Stimulated activated CD8-positive, alpha-beta memory T cell treated with anti-CD3 and anti-CD28 coated beads, Interleukin-7, amount 100 ng/mL, for 24 hours (primary cell): ENCODE data around the gene RERE.

Experiments
- DNase-seq: peaks from one replicate; pipeline ENCODE4 v3.0.0-alpha.2; 2020; ENCODE audit warnings: low read depth

Gene RERE

DNA sequence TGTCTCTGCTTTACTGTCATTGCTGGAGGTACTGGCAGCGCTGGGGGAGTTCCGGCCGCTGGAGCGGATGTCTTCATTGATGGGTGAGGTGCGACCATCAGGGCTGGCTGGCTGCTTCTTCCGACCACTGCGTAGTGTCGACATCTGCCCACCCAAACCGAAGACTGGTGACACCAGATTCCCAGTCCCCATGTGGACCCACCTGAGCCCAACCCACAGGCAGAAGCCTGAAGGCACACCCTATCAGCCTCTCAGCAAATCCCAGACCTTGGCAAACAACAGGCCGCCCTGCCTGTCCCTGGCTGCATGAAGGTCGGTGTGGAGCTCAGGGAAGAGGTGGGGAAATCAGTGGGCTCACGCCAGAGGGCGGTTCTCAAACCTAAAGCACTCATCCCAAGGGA, 454.7 kb downstream of the RERE start:
- DNase-seq, result no peak

DNA sequence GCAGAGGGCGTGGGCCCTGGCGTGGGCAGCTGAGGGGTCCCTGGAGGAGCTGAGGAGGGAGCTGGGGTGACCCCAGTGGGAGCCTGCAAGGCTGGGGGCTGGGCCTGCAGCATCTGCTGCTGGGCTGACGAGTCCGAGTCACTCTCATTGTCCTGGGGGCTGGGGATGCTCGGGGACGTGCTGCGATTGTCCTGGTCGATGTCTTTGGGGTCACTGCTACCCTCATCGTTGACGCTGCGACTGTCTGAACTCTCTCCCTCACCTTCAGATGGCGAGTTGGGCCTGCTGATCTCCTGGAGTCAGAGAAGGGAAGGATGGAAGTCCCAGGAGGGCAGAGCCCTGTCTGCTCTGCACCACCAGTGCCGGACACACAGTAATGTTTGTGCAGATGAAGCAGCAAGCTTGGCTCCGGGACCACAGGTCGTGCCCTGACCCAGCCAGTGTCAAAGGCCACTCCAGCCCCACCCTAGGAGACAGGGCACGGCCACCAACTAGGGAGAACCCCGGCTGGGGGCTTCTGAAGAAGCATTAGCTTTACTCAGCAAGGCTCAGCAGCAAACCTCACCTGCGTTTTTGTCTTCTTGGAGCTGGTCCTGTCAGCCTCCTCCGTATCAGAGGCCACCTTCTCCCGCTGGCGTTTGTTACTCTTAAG, 456.1 kb downstream of the RERE start:
- no peak for DNase-seq

DNA sequence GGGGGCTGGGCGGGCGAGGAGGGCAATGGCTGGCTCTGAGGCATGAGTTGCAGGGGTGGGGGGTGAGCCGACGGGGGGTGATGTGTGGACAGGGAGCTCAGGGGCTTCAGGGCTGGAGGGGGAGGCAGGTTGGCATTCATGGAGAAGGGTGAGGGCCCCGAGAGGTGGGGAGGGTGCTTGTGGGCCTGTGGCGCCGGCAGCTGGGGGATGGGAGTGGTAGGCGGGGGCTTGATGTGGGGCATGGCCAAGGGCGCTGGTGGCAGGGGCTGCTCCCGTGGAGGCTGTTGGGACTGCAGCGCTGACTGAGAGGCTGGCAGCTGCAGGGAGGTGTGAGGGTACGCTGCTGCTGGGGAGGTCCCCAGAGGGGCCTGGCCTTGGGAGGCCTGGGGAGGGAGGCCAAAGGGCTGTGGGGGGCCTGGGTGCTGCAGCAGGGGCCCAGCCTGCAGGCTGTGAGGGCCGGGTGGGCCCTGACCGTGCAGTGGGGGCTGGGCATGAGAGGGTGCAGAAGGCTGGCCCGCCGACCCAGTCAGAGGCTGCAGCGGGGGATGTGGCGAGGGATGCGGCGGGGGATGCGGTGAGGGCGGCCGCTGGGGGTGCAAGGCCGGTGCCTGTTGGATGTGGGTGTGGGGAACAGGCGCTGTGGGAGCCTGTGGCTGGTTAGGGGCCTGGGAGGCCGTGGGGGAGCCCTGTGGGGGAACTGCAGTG, 456.8 kb downstream of the RERE start:
- no peak for DNase-seq

DNA sequence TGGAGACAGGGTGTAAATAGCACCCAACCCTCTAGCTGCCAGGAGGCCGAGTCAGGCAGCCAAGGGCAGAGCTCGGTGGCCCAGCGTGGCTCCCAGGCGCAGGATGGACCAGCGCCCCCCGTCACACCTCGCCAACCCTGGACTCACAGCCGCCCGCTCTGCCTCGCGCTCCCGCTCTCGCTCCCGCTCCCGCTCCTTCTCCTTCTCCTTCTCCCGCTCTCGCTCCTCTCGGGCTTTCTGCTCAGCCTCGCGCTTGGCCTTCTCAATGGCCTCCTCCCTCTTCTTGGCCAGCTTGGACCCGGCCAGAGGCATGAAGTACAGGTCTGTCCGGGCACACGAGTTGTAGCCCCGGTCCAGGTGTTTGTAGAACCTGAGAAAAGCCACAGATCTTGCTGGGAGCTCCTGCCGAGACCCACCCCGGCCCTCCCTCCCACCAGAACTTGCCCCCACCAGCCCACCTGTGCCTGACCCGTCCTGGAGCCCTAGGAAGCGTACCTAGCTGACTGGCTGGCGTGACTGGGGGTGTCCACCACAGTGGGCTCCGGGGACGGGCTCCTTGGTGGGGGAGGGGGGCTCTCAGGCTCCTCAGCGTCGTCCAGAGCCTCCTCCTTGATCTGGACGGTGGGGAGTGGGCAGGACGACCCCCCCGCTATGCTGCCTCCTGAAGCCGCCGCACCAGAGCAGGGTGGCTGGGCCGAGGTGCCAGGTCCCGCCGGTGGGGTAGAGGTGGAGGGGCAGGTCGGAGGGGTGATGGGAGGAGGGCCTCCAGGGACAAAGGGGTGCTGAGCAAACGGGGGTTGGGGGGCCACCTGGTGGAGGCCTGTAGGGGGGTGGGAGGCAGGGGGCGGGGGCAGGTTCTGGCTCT, 457.6 kb downstream of the RERE start:
- no peak for DNase-seq

DNA sequence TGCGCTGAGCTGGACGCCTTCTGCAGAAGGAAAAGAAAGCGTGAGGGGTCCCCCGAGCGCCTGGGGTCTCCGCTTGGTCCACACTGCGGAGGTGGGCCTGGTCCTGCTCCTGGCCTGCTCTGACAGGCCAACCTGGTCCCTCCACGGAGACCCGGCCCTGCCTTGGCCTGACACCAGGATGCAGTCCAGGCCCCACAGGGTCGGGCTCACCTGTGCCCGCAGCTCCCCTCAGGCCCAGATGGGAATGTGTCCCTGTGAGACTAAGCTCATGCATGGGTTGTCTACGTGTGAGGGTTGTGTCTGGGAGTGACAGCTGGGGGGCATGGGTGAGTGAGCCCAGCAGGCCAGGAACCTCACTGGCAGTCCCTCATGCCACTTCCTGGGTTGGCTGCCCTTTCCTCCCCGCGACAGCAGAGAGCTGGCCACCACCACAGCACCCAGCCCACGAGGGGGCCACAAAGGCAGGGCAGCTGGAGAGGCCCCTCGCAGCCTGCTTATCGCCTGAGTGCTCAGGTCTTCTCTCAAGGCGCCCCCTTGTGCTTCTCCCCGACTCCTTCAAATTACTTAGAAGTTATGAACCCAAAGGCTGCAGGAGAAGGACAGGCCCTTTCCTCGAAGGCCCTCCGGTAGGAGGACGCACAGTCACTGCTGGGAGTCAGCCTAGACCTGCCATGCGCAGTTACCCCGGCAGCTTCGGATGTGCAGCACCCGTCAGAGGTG, 458.4 kb downstream of the RERE start:
- no peak for DNase-seq

DNA sequence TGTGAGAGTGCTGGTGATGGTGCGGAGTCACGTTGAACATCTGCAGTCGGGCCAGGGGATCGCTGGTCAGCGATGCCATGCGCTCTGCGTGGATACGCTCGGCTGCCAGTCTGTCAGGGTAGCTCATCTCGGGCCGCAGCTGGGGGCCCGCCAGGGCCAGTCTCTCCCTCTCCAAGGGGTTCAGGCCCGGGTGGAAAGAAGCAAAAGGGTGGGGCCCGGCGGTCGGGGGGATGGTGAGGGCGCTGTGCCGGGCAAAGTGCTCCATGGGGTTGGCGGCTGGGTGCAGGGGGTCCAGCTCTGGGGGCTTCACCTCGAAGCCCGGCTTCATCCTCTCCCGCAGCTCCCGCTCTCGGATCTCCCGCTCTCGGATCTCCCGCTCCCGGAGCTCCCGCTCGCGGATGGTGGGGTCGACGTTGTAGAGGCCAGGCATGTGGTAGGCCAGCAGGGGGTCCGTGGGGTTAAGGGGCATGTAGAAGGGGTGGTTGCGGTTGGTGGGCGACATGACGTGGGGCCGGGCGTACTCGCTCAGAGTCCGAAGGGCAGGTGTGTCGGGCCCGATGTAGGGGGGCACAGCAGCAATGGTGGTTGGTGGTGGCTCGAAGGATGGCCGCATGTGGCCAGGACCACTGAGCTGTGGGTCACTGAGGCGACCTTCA, 459.1 kb downstream of the RERE start:
- no peak for DNase-seq

DNA sequence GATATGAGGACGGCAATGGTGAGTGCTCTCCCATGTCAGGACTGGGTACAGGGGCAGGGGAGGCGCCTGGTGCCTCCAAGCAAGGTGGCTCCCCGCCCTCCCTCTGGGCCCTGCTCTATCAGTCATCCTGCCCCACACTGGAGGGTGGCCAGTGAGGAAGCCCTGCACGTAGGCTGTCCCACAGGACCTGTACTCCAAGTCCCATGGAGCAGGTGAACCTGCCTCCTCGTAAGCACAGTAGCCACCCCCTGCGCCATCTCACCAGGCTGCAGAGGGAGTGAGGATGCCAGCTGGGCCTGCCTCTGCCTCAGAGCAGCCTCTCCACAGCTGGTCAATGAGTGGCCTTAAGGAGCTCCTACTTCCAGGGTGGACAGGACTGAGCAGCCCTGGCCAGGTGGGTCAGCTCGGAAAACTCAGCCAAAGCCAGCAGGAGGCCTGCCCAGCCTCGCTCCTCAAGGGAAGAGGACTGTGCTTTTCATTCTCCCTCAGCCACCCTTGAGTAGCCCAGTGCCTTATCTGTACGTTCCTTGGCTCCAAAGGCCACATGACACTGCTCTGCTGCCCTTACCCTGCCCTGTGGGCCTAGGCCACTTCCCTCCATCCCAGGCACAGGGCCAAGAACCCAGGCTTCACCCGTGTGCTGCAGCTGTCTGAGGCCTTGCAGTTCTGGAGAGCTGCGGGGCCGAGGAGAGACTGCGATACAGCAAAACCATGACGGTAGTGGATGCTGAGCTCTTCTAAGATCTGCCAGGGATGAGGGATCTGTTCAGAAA, 459.9 kb downstream of the RERE start:
- DNase-seq, result no peak

DNA sequence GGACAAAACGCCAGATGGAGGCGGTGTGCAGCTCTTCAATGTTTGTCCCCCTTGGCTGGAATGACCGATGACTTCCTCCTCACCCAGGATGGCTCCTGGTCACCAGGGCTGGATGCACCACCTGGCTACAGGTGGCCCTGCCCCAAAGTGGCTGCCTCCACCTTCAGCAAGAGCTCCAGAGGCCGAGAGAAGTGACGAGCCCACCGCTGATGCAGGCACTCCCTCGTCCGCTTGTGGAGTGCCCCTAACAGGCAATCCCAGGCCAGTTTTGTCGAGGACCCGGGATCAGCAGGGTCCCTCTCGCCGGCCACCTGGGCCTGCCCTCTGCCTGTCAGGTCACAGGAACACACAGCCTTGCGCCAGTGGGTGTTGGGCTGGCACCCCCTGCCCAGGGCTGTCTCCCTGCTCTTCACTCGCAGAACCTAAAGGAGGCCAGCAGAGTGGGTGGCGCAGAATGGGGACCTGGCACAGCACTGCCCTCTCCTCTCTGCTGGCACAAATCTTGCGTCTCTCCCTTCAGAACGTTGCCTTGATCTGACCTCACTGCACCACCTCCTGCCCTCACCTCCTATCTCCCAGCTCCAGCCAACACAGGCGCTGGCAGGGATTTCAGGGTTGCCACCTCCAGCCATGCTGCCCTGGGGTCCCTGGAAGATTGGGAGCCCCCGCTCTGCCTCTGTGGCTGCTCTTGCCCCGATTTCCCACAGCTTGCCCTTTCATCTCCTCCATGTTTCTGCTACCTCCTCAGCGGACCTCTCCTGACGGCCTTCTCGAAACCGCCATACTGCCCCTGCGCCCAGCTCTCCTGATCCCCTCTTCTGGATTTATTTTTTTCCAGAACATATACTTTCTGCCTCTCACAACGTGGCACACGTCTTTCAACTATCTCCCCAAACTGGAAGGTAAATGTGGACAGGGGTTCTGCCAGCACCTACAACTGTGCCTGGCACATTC, 460.9 kb downstream of the RERE start:
- DNase-seq, result no peak

DNA sequence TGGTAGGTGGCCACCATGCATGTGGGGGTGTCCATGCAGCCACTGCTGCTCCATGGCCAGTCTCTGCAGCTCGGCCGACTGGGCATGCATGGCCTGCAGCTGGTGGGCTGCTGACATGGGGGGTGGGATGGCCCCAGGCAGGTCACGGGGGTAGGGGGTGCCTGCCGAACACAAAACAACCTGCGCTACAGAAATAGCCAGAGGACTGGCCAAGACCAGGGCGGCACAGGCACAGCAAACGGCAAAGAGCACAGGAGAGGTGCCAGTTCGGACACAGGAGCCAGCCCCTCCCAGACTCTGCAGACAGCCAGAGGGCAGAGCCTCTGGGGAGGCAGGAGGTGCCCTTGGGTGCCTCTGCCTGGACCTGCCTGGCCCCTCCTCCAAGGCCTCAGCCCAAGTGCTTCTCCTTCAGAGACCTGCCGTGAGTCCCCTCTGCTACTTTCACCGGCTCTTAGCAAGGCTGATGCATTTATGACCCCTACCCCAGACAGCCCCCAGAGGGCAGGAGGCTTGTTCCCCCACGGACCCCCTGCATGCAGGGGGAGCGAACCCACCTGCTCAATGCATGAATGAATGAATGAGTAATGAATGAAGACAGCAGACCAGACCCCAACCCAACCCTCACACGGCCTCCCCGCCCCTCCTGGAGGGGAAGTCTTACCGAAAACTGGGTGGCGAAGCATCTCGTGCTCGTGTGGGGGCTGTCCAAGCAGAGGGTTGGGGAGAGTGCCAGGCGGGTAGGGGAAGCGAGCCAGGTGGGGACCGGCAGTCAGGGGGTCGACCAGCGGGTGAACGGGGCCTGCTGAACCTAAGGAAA, 461.8 kb downstream of the RERE start:
- no peak for DNase-seq

DNA sequence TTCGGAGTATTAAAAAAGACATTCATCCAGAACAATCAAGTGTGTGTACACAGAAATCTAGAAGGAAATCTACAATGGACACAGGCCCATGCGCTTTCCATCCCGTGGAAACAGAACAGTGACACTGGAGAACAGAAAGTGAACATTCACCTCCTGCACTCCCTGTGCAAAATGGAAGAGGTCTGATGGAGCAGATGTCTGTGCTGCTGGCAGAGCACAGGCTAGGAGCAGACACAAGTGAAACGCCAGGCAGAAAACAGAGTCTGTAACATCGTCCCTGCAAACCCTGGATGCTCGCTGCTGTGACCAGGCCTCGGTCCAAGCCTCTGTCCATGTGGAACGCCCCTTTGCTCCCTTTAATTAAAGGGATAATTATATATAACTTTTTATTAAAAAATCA, 463.4 kb downstream of the RERE start:
- no peak for DNase-seq

DNA sequence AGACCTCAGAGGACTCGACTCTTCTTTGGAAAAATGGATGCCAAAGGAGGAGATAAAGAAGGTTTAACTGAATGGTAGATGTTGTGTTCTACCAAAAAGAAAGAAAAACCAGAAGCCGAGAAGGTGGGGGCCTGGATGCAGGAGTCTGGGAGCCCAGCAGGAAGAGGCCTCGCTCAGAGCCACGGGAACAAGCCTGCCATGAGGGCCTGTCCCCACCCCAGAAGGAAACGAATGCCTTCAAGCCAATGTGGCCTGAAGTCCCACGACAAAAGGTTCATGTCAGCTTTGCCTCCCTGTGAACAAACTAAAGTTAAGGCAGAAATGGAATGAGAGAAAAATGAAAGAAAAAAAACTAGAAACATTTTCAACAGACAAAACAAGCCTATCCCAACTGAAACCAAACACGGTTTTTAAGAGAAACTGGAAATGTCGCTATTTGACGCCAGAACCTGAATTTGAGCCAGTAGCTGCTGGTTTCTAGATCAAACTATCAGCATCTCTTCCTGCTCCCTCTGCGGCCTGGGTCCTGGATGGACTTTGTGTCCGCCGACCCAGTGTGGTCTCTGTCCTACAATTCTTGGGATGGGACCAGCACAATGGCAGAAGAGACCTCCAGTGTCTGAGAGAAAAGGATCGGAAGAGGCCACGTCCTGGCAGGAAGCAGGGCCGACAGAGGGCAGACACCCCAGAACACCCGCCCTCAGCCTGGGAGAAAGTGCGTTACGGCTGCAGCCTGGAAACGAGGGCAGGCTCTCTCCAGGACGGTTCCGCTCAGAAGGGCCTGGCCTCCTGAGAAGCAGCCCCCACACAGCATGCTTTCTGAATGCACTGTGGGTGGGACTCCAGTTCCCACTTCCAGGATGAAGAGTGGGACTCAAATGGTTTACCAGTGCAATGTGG, 464.3 kb downstream of the RERE start:
- no peak for DNase-seq

DNA sequence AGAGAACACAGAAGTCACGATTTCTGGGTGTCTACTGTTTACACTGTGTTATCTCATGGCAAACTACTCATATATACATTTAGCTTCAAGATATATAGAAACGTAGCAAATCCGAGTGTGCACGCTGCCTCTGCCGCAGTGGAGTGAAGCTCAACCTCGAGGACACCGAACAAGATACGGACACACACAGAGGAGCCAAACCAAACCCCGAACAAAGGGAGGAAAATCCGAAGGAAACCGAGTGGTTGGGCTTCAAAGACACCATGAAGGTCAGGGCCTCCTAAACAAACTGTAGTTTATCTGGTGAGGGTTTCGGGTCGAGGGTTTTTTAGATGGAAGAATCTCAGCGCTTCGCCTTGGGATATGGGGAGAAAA, 465.0 kb downstream of the RERE start:
- no peak for DNase-seq

DNA sequence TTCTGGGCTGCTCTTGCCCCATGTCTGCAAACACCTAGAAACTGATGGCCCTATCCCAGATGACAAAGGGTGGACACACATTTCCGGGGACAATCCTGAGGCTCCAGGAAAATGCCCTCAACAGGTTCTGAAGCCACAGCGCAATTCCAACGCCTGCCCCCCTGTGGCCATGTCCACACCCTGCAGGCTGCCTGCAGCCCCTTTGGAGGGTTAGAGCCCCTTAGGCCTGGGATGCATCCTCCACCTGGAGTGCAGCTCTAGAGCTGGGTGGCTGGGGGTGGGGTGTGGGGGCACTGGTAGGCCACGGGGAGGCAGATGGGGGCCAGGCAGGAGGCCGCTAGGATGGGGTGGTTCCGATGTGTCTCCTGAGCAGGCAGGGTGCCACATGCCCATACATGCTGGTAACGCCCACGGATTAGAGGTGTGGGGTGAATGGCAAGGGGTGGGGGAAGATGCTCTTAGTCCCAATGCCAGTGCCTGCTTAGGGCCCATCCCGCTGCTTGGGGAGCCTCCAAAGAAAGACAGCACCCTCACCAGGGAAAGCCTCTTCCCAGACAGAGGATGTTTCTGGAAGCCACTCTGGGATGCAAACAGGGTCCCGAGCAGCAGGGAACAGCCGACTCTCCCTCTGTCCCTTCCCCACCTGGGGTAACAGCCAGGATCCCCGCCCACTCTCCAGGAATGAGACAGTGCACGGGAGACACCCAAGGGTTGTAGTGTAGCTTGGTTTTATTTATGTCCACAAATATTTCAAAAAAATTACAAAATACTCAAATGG, 465.6 kb downstream of the RERE start:
- DNase-seq, result no peak

DNA sequence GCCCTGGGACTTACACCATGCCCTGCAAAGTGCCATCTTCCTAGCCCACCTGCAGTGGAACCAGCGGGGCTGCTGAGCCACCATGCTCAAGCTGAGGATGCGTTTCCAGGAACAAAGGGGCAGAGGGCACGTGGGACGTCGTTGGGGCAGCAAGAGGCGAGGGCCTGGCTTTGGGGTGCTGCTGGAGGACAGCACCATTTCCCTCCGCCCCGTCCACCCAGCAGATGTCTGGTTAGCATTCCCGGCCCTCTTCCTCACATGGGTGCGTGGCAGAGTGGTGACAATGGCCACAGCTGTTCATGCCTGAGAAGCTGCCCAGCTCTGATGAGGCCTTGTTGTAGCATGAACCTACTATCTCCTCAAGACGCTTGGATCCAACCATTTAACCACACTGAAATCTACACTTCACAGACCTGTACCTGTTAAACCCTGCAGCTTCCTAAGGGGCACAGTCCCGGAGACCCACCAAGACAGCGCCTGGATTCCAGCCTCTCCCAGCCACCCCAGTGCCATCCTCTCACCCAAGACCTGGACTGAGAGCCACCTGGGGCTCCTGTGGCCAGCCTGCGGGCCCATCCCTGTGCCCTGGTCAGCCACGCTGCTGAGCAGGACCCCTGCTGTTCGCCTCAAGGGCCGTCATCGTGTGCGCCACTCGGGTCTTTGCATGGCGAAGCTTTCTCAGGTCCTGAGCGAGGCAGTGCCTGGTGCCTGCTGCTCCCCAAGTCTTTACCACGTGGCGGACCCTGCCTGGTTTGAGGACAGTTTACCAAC, 466.3 kb downstream of the RERE start:
- no peak for DNase-seq

DNA sequence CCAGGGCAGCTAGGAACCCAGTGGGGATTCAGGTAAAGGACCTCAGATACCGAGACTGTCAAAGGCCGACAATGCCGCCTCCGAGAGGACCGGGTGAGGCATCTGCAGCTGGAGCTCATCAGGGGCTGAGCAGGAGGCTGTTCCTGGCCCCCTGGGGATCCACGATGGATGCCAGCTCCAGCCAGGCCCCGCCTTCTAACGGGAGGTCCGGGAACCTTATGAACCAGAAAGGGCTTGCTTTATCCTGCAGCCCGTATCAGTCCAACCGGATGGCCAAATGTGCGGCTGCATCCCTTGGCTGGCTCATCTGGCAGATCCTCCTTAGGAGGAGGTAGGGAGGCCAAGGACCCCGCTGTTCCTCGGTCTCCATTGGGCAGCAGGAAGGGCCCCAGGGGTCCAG, 467.5 kb downstream of the RERE start:
- no peak for DNase-seq

DNA sequence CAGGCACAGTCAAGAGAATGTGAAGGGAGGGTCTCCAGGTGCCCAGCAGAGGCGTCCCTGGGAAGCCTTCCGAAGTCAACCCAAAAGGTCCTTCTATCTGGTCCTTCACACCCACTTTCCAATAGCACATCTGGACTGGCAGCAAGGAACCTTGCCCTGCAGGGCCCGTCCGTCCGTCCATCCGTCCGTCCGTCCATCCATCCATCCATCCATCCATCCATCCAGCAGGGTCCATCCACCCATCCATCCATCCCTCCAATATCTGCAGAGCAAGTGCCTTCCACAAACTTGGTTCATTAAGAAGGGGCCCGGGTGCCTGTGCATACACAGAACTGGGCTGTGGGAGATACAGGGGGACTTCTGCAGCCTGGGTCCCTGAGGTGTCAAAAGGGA, 468.0 kb downstream of the RERE start:
- DNase-seq, result no peak
